GM21390 (cell line): ENCODE data around the gene TLX3.
"Not testable (repeated sequence)": the region's sequence is repeated elsewhere in the genome, so short reads cannot be mapped to it uniquely, and the experiment has no call there.

Source experiments
- ATAC-seq: cut with Tn5 transposase; IDR thresholded peaks from one replicate; pipeline ENCODE4 v1.9.1; 2021; ENCODE audit not compliant: unreplicated experiment

Gene TLX3

GRCh38 chr5:171308453-171309275 is at the start of gene TLX3:
TLX3 (plus strand) TSS chr5:171309248; CDS start chr5:171309366, 118 bp downstream.
- ATAC-seq, result no peak

GRCh38 chr5:171261361-171261760 is 47.7 kb upstream of the TLX3 start:
- ATAC-seq, result no peak

- no peak for ATAC-seq
Measured at GRCh38 chr5:171261904-171262303, 47.1 kb upstream of the TLX3 start.

- no peak for ATAC-seq
Measured at GRCh38 chr5:171263181-171263580, 45.9 kb upstream of the TLX3 start.

- no peak for ATAC-seq
Measured at GRCh38 chr5:171264843-171265242, 44.2 kb upstream of the TLX3 start.

- ATAC-seq, result no peak
Measured at GRCh38 chr5:171268700-171269620, 40.1 kb upstream of the TLX3 start.

GRCh38 chr5:171269717-171270116 is 39.3 kb upstream of the TLX3 start:
- ATAC-seq, result no peak

- no peak for ATAC-seq
Measured at GRCh38 chr5:171270136-171270535, 38.9 kb upstream of the TLX3 start.

GRCh38 chr5:171271798-171272197 is 37.2 kb upstream of the TLX3 start:
- ATAC-seq, result no peak

- peak; percentile 49 for ATAC-seq
Measured at GRCh38 chr5:171272996-171273970, 35.8 kb upstream of the TLX3 start.

- ATAC-seq, result no peak
Measured at GRCh38 chr5:171275841-171276544, 33.1 kb upstream of the TLX3 start.

- ATAC-seq, result no peak
Measured at GRCh38 chr5:171283753-171284152, 25.3 kb upstream of the TLX3 start.

GRCh38 chr5:171285465-171285864 is 23.6 kb upstream of the TLX3 start:
- no peak for ATAC-seq

- no peak for ATAC-seq
Measured at GRCh38 chr5:171288066-171288465, 21.0 kb upstream of the TLX3 start.

- ATAC-seq, result no peak
Measured at GRCh38 chr5:171291371-171291770, 17.7 kb upstream of the TLX3 start.

GRCh38 chr5:171295299-171295698 is 13.7 kb upstream of the TLX3 start:
- no peak for ATAC-seq

GRCh38 chr5:171295801-171296200 is 13.2 kb upstream of the TLX3 start:
- ATAC-seq, result no peak

- not testable (repeated sequence) for ATAC-seq
Measured at GRCh38 chr5:171297941-171298340, 11.1 kb upstream of the TLX3 start.

GRCh38 chr5:171299228-171299627 is 9.8 kb upstream of the TLX3 start:
- ATAC-seq, result no peak

GRCh38 chr5:171299851-171300250 is 9.2 kb upstream of the TLX3 start:
- no peak for ATAC-seq
